ENCODE results near the gene IDH2. TPM values are rescaled to one million over a fixed set of nuclear protein-coding genes. Genes with fewer than 3 reads are reported as not detected.

Gene IDH2
- total and polyA plus RNA-seq, 4 donors = 149 to 339 (median 298) TPM

DNA sequence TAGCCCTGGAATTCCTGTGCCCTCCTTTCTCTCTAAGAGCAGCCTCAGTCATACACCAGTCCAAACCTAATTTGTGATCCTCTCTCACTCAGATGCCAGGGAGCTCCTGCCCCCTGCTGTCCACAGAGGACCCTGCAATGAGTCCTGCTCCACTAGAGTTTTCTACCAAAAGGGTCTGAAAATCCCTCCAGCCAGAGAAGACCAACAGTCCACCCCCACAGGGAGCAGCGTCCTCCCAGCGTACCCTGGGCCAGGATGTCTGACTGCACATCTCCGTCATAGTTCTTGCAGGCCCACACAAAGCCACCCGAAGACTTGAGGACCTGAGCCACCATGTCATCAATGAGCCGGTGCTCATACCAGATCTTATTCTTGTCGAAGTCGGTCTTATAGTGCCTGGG, 15.4 kb downstream of the IDH2 start:
- 94% methylated on average over 7 of the region's 7 CpGs for WGBS
- H3K36me3 ChIP-seq (ENCODE audit: control insufficient read depth in 4 of 4, insufficient read depth in 3 of 4, low read depth in 1 of 4, low read length in 3 of 4) = peaks cover 37 to 80% (median 49%) of the 10 kb centered on the region in 4 donors
- no peak overlapping the region for H3K4me3 ChIP-seq (ENCODE audit: low read depth in 1 of 3, low read length in 3 of 3)
- no peaks in the 10 kb centered on the region for H3K9me3 ChIP-seq (ENCODE audit: control insufficient read depth in 4 of 4, low read length in 3 of 4)
- no peaks in the 10 kb centered on the region for H3K27me3 ChIP-seq (ENCODE audit: control insufficient read depth in 4 of 4, insufficient read depth in 4 of 4, low read length in 3 of 4)
- DNase-seq (ENCODE audit: low spot score) = no peak
- no peak overlapping the region for H3K9ac ChIP-seq (ENCODE audit: low read depth in 1 of 2, low read length in 2 of 2)
- TF ChIP-seq, protein P1, sequence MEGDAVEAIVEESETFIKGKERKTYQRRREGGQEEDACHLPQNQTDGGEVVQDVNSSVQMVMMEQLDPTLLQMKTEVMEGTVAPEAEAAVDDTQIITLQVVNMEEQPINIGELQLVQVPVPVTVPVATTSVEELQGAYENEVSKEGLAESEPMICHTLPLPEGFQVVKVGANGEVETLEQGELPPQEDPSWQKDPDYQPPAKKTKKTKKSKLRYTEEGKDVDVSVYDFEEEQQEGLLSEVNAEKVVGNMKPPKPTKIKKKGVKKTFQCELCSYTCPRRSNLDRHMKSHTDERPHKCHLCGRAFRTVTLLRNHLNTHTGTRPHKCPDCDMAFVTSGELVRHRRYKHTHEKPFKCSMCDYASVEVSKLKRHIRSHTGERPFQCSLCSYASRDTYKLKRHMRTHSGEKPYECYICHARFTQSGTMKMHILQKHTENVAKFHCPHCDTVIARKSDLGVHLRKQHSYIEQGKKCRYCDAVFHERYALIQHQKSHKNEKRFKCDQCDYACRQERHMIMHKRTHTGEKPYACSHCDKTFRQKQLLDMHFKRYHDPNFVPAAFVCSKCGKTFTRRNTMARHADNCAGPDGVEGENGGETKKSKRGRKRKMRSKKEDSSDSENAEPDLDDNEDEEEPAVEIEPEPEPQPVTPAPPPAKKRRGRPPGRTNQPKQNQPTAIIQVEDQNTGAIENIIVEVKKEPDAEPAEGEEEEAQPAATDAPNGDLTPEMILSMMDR (IDR thresholded peaks at IDR 0.05; ENCODE audit: low read depth, low read length, missing input control) = peak; percentile 64
- TF ChIP-seq RAD21 (IDR thresholded peaks at IDR 0.05) (peak; percentile 78 to 84), GABPA (IDR thresholded peaks at IDR 0.05 in 1 of 2, conservative IDR thresholded peaks at IDR 0.05 in 1 of 2) (no peak), FOXA1 (IDR thresholded peaks at IDR 0.05) (peak; percentile 5)
- peak overlapping the region in 1 of 2 donors; percentile 20 for H3K27ac ChIP-seq (ENCODE audit: low read depth in 1 of 2, low read length in 2 of 2)
- H3K4me1 ChIP-seq (ENCODE audit: control insufficient read depth in 4 of 4, insufficient read depth in 4 of 4, low read length in 3 of 4) = peaks cover 0 to 6% (median 3%) of the 10 kb centered on the region in 4 donors

GRCh38 chr15:90085565-90085964, 16.7 kb downstream of the IDH2 start:
- Histone ChIP-seq H3K4me1 (ENCODE audit: control insufficient read depth in 4 of 4, insufficient read depth in 4 of 4, low read length in 3 of 4) (peaks cover 0 to 1% (median 0%) of the 10 kb centered on the region in 4 donors), H3K9me3 (ENCODE audit: control insufficient read depth in 4 of 4, low read length in 3 of 4) (no peaks in the 10 kb centered on the region), H3K36me3 (ENCODE audit: control insufficient read depth in 4 of 4, insufficient read depth in 3 of 4, low read depth in 1 of 4, low read length in 3 of 4) (peaks cover 36 to 79% (median 47%) of the 10 kb centered on the region in 4 donors), H3K4me3 (ENCODE audit: low read depth in 1 of 3, low read length in 3 of 3) (no peak overlapping the region), H3K27ac (ENCODE audit: low read depth in 1 of 2, low read length in 2 of 2) (no peak overlapping the region), H3K27me3 (ENCODE audit: control insufficient read depth in 4 of 4, insufficient read depth in 4 of 4, low read length in 3 of 4) (no peaks in the 10 kb centered on the region), H3K9ac (ENCODE audit: low read depth in 1 of 2, low read length in 2 of 2) (no peak overlapping the region)
- DNase-seq (ENCODE audit: low spot score) = no peak
- TF ChIP-seq HNF4A (conservative IDR thresholded peaks at IDR 0.05) (no peak), ZBTB33 (IDR thresholded peaks at IDR 0.05) (no peak), MAX (IDR thresholded peaks at IDR 0.05) (no peak), RAD21 (IDR thresholded peaks at IDR 0.05) (no peak), YY1 (IDR thresholded peaks at IDR 0.05) (no peak)
- TF ChIP-seq, protein P1 (IDR thresholded peaks at IDR 0.05; ENCODE audit: low read depth, low read length, missing input control) = no peak
- 86% methylated on average over 3 of the region's 3 CpGs for WGBS

DNA sequence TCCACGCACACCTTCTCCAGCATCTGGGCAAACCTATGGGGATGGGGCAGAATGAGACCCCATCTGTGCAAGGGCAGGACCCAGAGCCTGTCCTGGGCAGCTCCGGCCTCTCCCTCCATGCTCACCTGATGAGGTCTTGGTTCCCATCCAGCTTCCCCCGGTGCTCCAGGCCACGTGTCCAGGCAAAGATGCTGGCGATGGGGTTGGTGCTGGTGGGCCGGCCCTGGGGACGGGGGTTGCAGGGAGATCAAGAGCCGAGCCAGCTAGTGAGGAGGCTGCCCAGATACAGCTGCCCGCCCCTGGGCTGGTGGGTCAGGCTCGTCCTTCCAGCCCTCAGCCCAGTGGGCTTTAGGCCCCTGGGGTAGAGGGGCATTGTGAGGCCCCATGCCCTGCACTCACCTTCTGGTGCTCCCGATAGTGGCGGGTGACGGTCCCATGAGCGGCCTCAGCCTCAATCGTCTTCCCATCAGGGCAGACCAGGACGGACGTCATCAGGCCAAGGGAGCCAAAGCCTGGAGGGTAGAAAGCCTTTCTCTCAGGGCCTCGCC, 17.3 kb downstream of the IDH2 start:
- TF ChIP-seq HNF4G (IDR thresholded peaks at IDR 0.05) (no peak), EGR1 (IDR thresholded peaks at IDR 0.05; ENCODE audit: low read depth in 2 of 2) (no peak), MAX (IDR thresholded peaks at IDR 0.05) (no peak), GABPA (IDR thresholded peaks at IDR 0.05 in 1 of 2, conservative IDR thresholded peaks at IDR 0.05 in 1 of 2) (no peak)
- Histone ChIP-seq H3K4me1 (ENCODE audit: control insufficient read depth in 4 of 4, insufficient read depth in 4 of 4, low read length in 3 of 4) (peaks cover 0 to 1% (median 0%) of the 10 kb centered on the region in 4 donors), H3K27me3 (ENCODE audit: control insufficient read depth in 4 of 4, insufficient read depth in 4 of 4, low read length in 3 of 4) (no peaks in the 10 kb centered on the region), H3K9me3 (ENCODE audit: control insufficient read depth in 4 of 4, low read length in 3 of 4) (no peaks in the 10 kb centered on the region), H3K27ac (ENCODE audit: low read depth in 1 of 2, low read length in 2 of 2) (no peak overlapping the region), H3K9ac (ENCODE audit: low read depth in 1 of 2, low read length in 2 of 2) (no peak overlapping the region), H3K36me3 (ENCODE audit: control insufficient read depth in 4 of 4, insufficient read depth in 3 of 4, low read depth in 1 of 4, low read length in 3 of 4) (peaks cover 30 to 77% (median 46%) of the 10 kb centered on the region in 4 donors), H3K4me3 (ENCODE audit: low read depth in 1 of 3, low read length in 3 of 3) (no peak overlapping the region)
- 95% methylated on average over 18 of the region's 18 CpGs for WGBS
- DNase-seq (ENCODE audit: low spot score) = no peak

All from liver (tissue), 9 donors.